Measurements from ENCODE around the gene RSRP1. TPM values are rescaled to one million over a fixed set of nuclear protein-coding genes. Genes with fewer than 3 reads are reported as not detected.

The RSRP1 gene
- total and polyA plus RNA-seq, 2 of the 13 experiments (the other 11 are each of a cell fraction or from before 2014, with no cell fraction given), result 43.9 to 52.8 TPM

DNA sequence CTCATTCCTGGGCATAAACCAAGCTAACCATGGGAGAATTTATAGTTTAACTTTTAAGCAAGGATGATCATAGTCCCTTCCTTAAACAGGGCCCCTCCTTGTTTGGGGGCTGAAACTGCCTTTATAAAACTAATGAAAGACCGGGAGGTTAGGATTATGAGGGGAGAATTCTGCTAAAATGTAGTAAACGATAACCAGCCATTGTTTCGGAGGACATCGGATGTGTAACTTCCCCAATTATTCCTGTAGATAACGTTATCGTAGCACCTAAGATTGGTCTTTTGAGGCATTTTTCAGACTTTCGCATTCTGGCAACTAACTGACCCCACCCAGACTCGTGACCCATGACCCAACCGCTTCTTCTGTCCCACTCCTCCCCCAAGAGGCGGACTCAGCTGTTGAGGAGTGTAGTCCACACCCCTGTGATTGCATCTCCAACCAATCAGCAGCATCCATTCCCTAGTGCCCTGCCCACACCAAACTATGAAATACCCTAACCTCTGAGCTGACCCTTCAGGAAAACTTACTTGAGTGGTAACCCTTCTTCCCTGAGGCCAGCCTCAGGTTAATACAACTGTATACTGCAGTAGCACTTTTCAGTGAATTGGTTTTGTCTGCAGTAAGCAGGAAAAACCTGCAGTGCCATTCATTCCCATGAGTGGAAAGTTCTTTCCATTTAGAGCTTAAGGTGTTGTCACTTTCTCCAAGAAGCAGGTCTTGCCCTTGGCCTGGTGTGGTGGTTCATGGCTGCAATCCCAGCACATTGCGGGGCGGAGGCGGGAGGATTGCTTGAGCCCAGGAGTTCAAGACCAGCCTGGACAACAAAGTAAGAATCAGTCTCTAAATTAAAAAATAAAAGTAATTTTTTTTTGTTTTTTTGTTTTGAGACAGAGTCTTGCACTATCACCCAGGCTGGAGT is 14.1 kb downstream of the RSRP1 start (continued):
- TF ChIP-seq, protein P1, sequence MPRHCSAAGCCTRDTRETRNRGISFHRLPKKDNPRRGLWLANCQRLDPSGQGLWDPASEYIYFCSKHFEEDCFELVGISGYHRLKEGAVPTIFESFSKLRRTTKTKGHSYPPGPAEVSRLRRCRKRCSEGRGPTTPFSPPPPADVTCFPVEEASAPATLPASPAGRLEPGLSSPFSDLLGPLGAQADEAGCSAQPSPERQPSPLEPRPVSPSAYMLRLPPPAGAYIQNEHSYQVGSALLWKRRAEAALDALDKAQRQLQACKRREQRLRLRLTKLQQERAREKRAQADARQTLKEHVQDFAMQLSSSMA (CRISPR knock-in tag; IDR thresholded peaks at IDR 0.05), result no peak
- TF ChIP-seq NFYB (CRISPR knock-in tag; IDR thresholded peaks at IDR 0.05), result peak; percentile 55; the same call in 1 of the 2 replicates
- no peak for TF ChIP-seq TBL1XR1 (IDR thresholded peaks at IDR 0.05; ENCODE audit: borderline replicate concordance, low read length, partially characterized antibody)
- TF ChIP-seq, protein P2, sequence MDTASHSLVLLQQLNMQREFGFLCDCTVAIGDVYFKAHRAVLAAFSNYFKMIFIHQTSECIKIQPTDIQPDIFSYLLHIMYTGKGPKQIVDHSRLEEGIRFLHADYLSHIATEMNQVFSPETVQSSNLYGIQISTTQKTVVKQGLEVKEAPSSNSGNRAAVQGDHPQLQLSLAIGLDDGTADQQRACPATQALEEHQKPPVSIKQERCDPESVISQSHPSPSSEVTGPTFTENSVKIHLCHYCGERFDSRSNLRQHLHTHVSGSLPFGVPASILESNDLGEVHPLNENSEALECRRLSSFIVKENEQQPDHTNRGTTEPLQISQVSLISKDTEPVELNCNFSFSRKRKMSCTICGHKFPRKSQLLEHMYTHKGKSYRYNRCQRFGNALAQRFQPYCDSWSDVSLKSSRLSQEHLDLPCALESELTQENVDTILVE (CRISPR knock-in tag; IDR thresholded peaks at IDR 0.05), result peak; percentile 9; the same call in 1 of the 2 replicates
- TF ChIP-seq MYPOP (CRISPR knock-in tag; IDR thresholded peaks at IDR 0.05), result no peak
- no peak for TF ChIP-seq REL (CRISPR knock-in tag; conservative IDR thresholded peaks at IDR 0.05)
- TF ChIP-seq NFYC (CRISPR knock-in tag; IDR thresholded peaks at IDR 0.05), result peak; percentile 72
- TF ChIP-seq ZNF775 (CRISPR knock-in tag; IDR thresholded peaks at IDR 0.05; ENCODE audit: borderline replicate concordance), result no peak
- no peak for TF ChIP-seq ZNF670 (CRISPR knock-in tag; IDR thresholded peaks at IDR 0.05; ENCODE audit: borderline replicate concordance)
- no peak for TF ChIP-seq KAT7 (CRISPR knock-in tag; IDR thresholded peaks at IDR 0.05; ENCODE audit: borderline replicate concordance)
- TF ChIP-seq MED1 (CRISPR knock-in tag; IDR thresholded peaks at IDR 0.05), result no peak
- TF ChIP-seq SCMH1 (CRISPR knock-in tag; IDR thresholded peaks at IDR 0.05; ENCODE audit: borderline replicate concordance), result no peak
- no peak for TF ChIP-seq ZNF577 (CRISPR knock-in tag; IDR thresholded peaks at IDR 0.05; ENCODE audit: borderline replicate concordance, low read depth)
- no peak for TF ChIP-seq ZNF784 (CRISPR knock-in tag; IDR thresholded peaks at IDR 0.05; ENCODE audit: borderline replicate concordance)
- TF ChIP-seq ESRRA (CRISPR knock-in tag; IDR thresholded peaks at IDR 0.05; ENCODE audit: low read depth), result no peak
- TF ChIP-seq WIZ (CRISPR knock-in tag; IDR thresholded peaks at IDR 0.05), result no peak
- TF ChIP-seq ZNF160 (CRISPR knock-in tag; IDR thresholded peaks at IDR 0.05), result no peak
- no peak for TF ChIP-seq TRIM24 (CRISPR knock-in tag; IDR thresholded peaks at IDR 0.05)
- TF ChIP-seq, protein P3, sequence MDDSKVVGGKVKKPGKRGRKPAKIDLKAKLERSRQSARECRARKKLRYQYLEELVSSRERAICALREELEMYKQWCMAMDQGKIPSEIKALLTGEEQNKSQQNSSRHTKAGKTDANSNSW (CRISPR knock-in tag; IDR thresholded peaks at IDR 0.05; ENCODE audit: borderline replicate concordance), result no peak
- 0 out of 2 replicates have a peak, but pooled peaks have one; percentile 8 for TF ChIP-seq TGIF2 (CRISPR knock-in tag; IDR thresholded peaks at IDR 0.05)
- TF ChIP-seq HNRNPLL (IDR thresholded peaks at IDR 0.05; ENCODE audit: low read depth, low read length, poor library complexity, severe bottlenecking), result no peak
- TF ChIP-seq, protein P4, sequence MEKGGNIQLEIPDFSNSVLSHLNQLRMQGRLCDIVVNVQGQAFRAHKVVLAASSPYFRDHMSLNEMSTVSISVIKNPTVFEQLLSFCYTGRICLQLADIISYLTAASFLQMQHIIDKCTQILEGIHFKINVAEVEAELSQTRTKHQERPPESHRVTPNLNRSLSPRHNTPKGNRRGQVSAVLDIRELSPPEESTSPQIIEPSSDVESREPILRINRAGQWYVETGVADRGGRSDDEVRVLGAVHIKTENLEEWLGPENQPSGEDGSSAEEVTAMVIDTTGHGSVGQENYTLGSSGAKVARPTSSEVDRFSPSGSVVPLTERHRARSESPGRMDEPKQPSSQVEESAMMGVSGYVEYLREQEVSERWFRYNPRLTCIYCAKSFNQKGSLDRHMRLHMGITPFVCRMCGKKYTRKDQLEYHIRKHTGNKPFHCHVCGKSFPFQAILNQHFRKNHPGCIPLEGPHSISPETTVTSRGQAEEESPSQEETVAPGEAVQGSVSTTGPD (CRISPR knock-in tag; IDR thresholded peaks at IDR 0.05), result no peak
- peak; percentile 42 for TF ChIP-seq TEAD3 (CRISPR knock-in tag; optimal IDR thresholded peaks at IDR 0.05; ENCODE audit: borderline replicate concordance)
